Measurements from ENCODE around the gene OGFR.

OGFR gene

DNA sequence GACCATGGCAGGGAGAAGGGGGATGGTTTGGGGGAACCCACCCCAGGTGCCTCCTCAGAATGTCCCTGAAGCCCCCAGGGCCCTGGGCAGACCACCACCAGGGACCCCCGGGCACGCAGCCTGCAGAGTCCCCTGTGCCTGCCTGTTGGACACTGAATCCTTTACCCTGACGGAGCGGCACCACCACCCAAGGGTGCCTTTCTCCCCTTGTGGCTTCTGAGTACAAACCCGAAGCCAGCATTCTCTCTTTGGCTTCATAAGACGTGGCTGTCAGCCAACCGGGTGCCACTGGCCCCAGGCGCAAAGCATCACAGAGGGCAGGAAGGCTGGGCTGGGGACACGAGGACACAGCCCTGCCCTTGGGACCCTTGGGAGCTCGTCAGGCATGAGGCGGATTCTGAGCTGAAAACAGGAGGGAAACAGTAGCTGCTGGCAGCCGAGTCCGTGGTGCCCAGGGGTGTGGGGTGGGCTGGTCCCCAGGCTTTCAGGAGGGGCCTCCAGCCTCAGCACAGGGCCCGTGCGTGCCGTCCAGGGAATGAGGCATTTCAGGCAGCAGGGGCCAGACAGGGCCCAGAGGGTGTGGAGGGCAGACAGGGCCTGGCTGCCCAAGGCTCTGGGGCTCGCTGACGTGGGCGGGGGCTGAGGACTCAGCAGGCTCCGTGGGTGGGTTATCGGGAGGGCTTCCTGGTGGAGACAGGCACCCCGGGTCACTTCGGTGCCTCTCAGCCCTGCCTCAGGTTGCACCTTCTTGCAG, 15.8 kb downstream of the OGFR start:
- no peak overlapping the region for H3K4me3 ChIP-seq (ENCODE audit: low read depth in 1 of 2, low read length in 1 of 2)
- H3K4me1 ChIP-seq (ENCODE audit: control insufficient read depth in 1 of 2, insufficient read depth in 1 of 2, low read depth in 1 of 2, low read length in 1 of 2) = peaks cover 7 to 26% of the 10 kb centered on the region in 2 experiments

DNA sequence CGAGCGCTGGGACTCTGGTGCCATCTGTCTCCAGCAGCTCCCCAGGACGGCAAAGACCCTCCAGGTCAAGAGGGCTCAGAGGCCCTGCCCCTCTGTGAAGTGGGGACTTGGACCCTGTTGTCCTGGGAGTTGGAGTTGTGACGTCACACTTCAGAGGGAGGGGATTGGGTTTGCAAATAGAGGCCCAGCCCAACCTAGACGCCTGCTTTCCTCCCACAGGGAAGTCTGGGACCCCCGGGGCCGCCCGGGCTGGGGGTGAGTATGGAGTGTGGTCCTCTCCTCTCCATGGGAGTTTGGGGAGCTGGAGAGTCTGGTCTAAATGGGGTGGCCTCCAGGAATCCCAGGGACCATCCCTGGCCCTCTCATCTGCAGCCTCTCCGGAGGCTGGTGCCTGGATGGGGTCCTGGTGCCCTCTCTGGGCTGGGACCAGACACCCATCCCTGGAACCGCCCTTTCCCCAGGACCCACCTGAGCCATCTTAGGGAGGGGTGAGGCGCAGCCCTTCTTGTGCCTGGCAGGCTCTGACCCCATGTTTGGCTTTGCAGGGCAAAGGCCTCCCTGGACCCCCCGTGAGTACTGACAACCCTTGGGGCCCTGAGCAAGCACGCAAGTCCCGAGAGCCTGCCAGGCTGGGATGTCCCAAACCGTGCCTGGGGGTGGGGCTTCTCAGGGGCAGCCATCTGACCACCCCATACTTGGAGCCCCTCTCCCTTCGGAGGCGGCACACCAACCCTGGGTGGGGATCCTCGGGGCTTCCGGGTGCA, 16.5 kb downstream of the OGFR start:
- TF ChIP-seq, protein P1, sequence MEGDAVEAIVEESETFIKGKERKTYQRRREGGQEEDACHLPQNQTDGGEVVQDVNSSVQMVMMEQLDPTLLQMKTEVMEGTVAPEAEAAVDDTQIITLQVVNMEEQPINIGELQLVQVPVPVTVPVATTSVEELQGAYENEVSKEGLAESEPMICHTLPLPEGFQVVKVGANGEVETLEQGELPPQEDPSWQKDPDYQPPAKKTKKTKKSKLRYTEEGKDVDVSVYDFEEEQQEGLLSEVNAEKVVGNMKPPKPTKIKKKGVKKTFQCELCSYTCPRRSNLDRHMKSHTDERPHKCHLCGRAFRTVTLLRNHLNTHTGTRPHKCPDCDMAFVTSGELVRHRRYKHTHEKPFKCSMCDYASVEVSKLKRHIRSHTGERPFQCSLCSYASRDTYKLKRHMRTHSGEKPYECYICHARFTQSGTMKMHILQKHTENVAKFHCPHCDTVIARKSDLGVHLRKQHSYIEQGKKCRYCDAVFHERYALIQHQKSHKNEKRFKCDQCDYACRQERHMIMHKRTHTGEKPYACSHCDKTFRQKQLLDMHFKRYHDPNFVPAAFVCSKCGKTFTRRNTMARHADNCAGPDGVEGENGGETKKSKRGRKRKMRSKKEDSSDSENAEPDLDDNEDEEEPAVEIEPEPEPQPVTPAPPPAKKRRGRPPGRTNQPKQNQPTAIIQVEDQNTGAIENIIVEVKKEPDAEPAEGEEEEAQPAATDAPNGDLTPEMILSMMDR (IDR thresholded peaks at IDR 0.05) = no peak
- Histone ChIP-seq H3K27ac (no peak overlapping the region), H3K4me1 (ENCODE audit: control insufficient read depth in 1 of 2, insufficient read depth in 1 of 2, low read depth in 1 of 2, low read length in 1 of 2) (peaks cover 7 to 19% of the 10 kb centered on the region in 2 experiments), H3K27me3 (peaks cover 65% of the 10 kb centered on the region), H3K9me3 (no peaks in the 10 kb centered on the region), H3K4me3 (ENCODE audit: low read depth in 1 of 2, low read length in 1 of 2) (no peak overlapping the region), H3K36me3 (no peaks in the 10 kb centered on the region)

More for the DNA sequence above, 15.8 kb downstream of the OGFR start:
- TF ChIP-seq, protein P1 (IDR thresholded peaks at IDR 0.05) = no peak
- Histone ChIP-seq H3K36me3 (no peaks in the 10 kb centered on the region), H3K27me3 (peaks cover 73% of the 10 kb centered on the region), H3K27ac (no peak overlapping the region), H3K9me3 (no peaks in the 10 kb centered on the region)

DNA sequence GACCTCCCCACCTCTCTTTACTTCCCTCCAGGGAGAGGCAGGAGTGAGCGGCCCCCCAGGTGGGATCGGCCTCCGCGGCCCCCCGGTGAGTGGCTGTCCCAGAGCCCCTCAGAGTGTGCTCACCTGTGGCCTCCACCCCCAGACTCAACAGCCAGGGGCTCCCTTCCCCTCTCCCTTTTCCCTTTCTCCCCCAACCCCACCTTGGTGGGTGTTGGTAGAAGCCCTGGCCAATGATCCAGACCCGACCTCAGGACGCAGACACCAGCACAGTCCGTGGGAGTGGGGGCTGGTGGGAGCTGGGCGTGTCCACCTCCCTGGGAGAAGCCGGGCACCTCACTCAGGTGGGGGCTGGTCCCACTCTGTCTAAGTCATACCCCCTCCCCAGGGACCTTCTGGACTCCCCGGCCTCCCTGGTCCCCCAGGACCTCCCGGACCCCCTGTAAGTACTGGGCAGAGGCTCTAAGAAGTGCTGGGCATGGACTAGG, 17.1 kb downstream of the OGFR start:
- Histone ChIP-seq H3K9me3 (no peaks in the 10 kb centered on the region), H3K27me3 (peaks cover 59% of the 10 kb centered on the region), H3K4me1 (ENCODE audit: control insufficient read depth in 1 of 2, insufficient read depth in 1 of 2, low read depth in 1 of 2, low read length in 1 of 2) (peaks cover 7 to 13% of the 10 kb centered on the region in 2 experiments), H3K4me3 (ENCODE audit: low read depth in 1 of 2, low read length in 1 of 2) (no peak overlapping the region), H3K27ac (no peak overlapping the region), H3K36me3 (no peaks in the 10 kb centered on the region)
- TF ChIP-seq, protein P1 (IDR thresholded peaks at IDR 0.05) = no peak

DNA sequence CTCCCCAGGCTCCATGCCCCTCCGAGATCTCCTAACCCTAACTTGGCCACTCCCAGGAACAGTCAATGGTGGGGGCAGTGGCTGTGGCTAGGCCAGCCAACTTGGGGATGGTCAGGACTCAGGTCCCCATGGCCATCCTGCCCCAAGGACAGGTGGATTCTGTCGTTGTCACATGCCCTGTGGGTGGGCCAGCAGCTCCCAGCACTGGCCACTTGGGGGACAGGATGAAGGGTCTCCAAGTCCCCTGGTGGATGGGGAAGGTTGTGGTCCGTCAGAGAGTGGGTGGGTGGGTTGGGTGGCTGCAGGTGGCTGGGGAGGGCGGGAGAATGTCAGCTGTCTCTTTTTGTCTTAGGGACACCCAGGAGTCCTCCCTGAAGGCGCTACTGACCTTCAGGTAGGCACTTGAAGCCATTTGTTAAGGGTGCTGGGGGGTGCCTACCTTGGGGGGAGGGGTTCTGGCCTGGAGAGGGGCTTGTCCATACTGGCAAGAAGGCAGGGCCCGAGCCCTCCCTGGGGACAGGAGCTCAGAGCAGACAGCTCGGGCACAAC, 17.7 kb downstream of the OGFR start:
- Histone ChIP-seq H3K27me3 (peaks cover 54% of the 10 kb centered on the region), H3K27ac (no peak overlapping the region), H3K9me3 (no peaks in the 10 kb centered on the region), H3K4me1 (ENCODE audit: control insufficient read depth in 1 of 2, insufficient read depth in 1 of 2, low read depth in 1 of 2, low read length in 1 of 2) (peaks cover 7 to 9% of the 10 kb centered on the region in 2 experiments), H3K36me3 (no peaks in the 10 kb centered on the region), H3K4me3 (ENCODE audit: low read depth in 1 of 2, low read length in 1 of 2) (no peak overlapping the region)
- TF ChIP-seq, protein P1 (IDR thresholded peaks at IDR 0.05) = no peak

DNA sequence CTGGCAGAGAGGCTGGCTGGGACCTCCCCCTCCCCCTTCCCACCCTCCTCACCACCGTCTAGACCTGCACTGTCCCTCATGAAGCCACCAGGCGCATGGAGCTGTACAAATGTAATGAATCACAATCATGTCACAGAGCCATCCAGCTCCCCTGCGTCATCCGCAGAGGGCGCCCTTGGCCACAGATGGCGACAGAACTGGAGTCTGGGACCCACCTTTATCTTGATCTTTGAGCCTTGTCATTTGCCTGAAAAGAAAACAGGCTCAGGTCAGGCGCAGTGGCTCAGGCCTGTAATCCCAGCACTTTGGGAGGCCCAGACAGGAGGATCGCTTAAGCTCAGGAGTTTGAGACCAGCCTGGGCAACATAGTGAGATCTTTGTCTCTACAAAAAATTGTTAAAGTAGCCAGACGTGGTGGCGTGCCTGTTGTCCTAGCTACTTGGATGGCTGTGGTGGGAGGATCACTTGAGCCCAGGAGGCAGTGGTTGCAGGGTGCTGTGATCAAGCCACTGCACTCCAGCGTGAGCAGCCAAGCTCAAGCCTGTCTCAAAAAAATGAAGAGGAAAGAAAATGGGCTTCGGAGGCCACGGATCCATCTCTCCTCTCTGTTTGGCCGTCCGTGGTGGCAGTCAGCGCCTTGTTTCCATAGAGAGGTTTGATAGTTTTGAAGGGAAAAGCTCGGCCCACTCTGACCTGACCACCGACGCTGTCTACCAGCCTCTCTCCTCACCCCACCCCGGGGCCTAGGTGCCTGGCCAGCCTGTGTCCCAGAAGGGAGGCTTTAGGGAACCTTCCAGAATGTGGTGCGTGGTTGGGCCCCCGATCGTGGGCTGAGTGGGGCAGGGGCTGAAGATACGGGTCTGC, 18.4 kb downstream of the OGFR start:
- Histone ChIP-seq H3K4me3 (ENCODE audit: low read depth in 1 of 2, low read length in 1 of 2) (no peak overlapping the region), H3K27me3 (peaks cover 47% of the 10 kb centered on the region), H3K36me3 (no peaks in the 10 kb centered on the region), H3K4me1 (ENCODE audit: control insufficient read depth in 1 of 2, insufficient read depth in 1 of 2, low read depth in 1 of 2, low read length in 1 of 2) (peaks cover 7 to 9% of the 10 kb centered on the region in 2 experiments), H3K9me3 (no peaks in the 10 kb centered on the region), H3K27ac (no peak overlapping the region)
- TF ChIP-seq, protein P1 (IDR thresholded peaks at IDR 0.05) = no peak

Data from neutrophil (primary cell).